ENCODE measurements around the gene MSS51. TPM values are rescaled to one million over a fixed set of nuclear protein-coding genes. Genes with fewer than 3 reads are reported as not detected.
A peak's percentile ranks its signal among the peaks of the same experiment; 100 is the strongest.

MSS51 gene
- polyA plus RNA-seq (2012; ENCODE audit: low read depth, missing spikeins): 0.80 TPM

DNA sequence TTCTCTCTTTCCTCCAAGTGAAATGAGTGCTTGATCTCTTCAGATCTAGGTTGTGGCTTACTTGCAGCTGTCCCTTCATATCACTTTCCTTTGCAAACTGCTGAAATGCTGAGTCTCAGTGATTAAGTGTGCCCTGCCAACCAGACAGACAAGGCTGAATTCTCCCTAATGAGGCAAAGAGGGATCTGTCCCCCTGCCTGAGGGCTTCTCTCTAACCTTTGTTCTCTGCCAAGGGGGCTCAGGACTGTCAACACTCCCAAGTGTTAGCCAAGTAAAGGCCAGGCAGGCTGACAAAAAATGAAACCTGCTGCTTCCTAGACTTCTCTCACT, at the start of gene MSS51:
TSS of gene MSS51 (minus strand) at position 24 of the 330 bp plus-strand sequence. CDS start 5,277 bp downstream, outside the sequence.
- DNase-seq (ENCODE audit: insufficient read length, low spot score) (no peak), FAIRE-seq (no peak)
- no peak for TF ChIP-seq POU2F2 (IDR thresholded peaks at IDR 0.05; ENCODE audit: low read depth, low read length)
- no peak for TF ChIP-seq PAX5 (IDR thresholded peaks at IDR 0.05; ENCODE audit: insufficient read depth, low read length, severe bottlenecking)
- no peak for TF ChIP-seq POLR2A (IDR thresholded peaks at IDR 0.05; ENCODE audit: low read depth, low read length)
- TF ChIP-seq SPI1 (IDR thresholded peaks at IDR 0.05; ENCODE audit: low read depth, low read length): no peak
- no peak for TF ChIP-seq POLR2AphosphoS5 (IDR thresholded peaks at IDR 0.05; ENCODE audit: low read depth, low read length)
- TF ChIP-seq TAF1 (IDR thresholded peaks at IDR 0.05; ENCODE audit: low read depth, low read length): no peak

GRCh38 chr10:73480158-73480557, 46.8 kb upstream of the MSS51 start:
- DNase-seq (ENCODE audit: insufficient read length, low spot score) (no peak), FAIRE-seq (peak; percentile 74)
- TF ChIP-seq SPI1 (IDR thresholded peaks at IDR 0.05; ENCODE audit: low read depth, low read length) (no peak), TAF1 (IDR thresholded peaks at IDR 0.05; ENCODE audit: low read depth, low read length) (no peak), POLR2A (IDR thresholded peaks at IDR 0.05; ENCODE audit: low read depth, low read length) (no peak), PAX5 (IDR thresholded peaks at IDR 0.05; ENCODE audit: insufficient read depth, low read length, severe bottlenecking) (no peak), POLR2AphosphoS5 (IDR thresholded peaks at IDR 0.05; ENCODE audit: low read depth, low read length) (no peak), POU2F2 (IDR thresholded peaks at IDR 0.05; ENCODE audit: low read depth, low read length) (no peak)

DNA sequence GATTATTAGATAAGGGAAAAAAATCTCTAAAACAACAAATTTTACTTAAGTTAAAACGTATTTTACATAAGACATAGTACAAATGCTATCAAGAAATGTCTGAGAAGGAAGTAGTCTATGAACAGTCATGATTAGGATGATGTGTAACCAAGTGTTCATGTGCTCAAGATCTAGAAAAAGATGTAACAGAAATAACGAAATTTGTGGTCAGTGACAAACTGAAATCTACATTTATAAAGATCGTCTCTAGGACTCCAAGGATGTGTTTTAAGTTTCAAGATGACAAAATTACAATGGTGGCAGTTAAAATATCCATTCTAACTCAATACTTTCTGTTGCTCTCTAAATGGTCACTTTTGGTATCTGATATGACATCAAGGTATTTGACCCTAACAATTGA, 45.3 kb upstream of the MSS51 start:
- FAIRE-seq (peak; percentile 72), DNase-seq (ENCODE audit: insufficient read length, low spot score) (no peak)
- TF ChIP-seq POLR2AphosphoS5 (IDR thresholded peaks at IDR 0.05; ENCODE audit: low read depth, low read length) (no peak), SPI1 (IDR thresholded peaks at IDR 0.05; ENCODE audit: low read depth, low read length) (no peak), PAX5 (IDR thresholded peaks at IDR 0.05; ENCODE audit: insufficient read depth, low read length, severe bottlenecking) (no peak), POU2F2 (IDR thresholded peaks at IDR 0.05; ENCODE audit: low read depth, low read length) (no peak), POLR2A (IDR thresholded peaks at IDR 0.05; ENCODE audit: low read depth, low read length) (no peak), TAF1 (IDR thresholded peaks at IDR 0.05; ENCODE audit: low read depth, low read length) (no peak)

DNA sequence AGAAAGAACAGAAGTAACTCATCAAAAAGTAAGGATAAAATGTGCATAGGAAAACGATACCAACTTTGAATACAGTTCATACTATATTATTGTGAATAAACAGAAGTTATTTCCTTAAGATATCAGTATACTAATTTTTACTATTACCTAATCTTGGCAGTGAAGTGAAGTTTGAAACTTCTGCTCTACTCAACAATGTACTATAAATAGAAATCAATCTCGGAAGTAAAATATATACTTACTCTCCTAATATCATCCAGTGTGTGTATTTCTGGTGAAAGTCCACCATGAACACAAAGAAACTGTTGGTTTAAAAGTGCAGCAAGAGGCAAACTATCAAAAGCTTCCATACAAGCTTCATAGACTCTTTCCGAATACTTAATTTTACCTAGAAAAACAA, 37.9 kb upstream of the MSS51 start:
- DNase-seq (ENCODE audit: insufficient read length, low spot score) (no peak), FAIRE-seq (no peak)
- TF ChIP-seq POU2F2 (IDR thresholded peaks at IDR 0.05; ENCODE audit: low read depth, low read length) (no peak), PAX5 (IDR thresholded peaks at IDR 0.05; ENCODE audit: insufficient read depth, low read length, severe bottlenecking) (no peak), SPI1 (IDR thresholded peaks at IDR 0.05; ENCODE audit: low read depth, low read length) (no peak), POLR2A (IDR thresholded peaks at IDR 0.05; ENCODE audit: low read depth, low read length) (no peak), TAF1 (IDR thresholded peaks at IDR 0.05; ENCODE audit: low read depth, low read length) (no peak), POLR2AphosphoS5 (IDR thresholded peaks at IDR 0.05; ENCODE audit: low read depth, low read length) (no peak)

- DNase-seq (ENCODE audit: insufficient read length, low spot score) (no peak), FAIRE-seq (peak; percentile 41)
Measured at GRCh38 chr10:73469579-73469978, 36.2 kb upstream of the MSS51 start.

GRCh38 chr10:73467206-73467605, 33.8 kb upstream of the MSS51 start:
- DNase-seq (ENCODE audit: insufficient read length, low spot score) (no peak), FAIRE-seq (no peak)
- TF ChIP-seq PAX5 (IDR thresholded peaks at IDR 0.05; ENCODE audit: insufficient read depth, low read length, severe bottlenecking): no peak

More at GRCh38 chr10:73469579-73469978, 36.2 kb upstream of the MSS51 start:
- peak; percentile 83 for TF ChIP-seq SPI1 (IDR thresholded peaks at IDR 0.05; ENCODE audit: low read depth, low read length)
- no peak for TF ChIP-seq POU2F2 (IDR thresholded peaks at IDR 0.05; ENCODE audit: low read depth, low read length)

DNA sequence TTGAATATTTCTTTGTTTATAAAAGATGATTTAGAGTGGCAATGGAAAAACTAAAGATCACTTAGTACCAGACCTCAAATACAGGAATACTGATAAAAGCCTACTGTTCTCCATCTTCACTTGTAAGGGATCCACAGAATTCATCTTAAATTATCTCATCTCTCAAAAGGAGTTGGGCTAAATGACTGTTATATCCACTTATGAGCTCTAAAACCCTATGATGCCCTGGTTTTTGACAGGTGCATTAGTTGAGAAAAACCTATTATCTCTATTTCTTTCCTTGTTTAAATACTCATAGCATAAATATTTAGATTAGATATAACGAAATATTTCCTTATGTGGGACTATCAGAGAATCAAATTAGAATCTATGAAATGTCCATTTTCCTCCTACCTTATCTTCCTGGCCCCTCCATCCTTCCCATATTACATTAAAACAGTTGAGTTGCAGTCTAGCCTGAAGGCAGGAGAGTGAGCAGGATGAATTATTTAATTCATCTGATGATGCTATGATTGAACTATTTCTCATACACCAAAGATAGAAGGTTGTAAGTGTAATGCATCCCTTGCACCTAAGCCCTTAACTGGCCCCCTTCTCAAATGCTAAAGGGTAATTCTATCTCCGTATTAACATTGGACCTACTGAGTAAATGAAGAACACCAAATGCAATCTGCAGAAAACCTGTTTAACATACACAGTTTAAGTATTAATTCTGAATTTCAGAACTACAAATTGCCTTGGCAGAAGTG, 32.8 kb upstream of the MSS51 start:
- DNase-seq (ENCODE audit: insufficient read length, low spot score): no peak
- TF ChIP-seq PAX5 (IDR thresholded peaks at IDR 0.05; ENCODE audit: insufficient read depth, low read length, severe bottlenecking): no peak
- TF ChIP-seq TAF1 (IDR thresholded peaks at IDR 0.05; ENCODE audit: low read depth, low read length): no peak
- no peak for TF ChIP-seq POLR2A (IDR thresholded peaks at IDR 0.05; ENCODE audit: low read depth, low read length)
- no peak for TF ChIP-seq SPI1 (IDR thresholded peaks at IDR 0.05; ENCODE audit: low read depth, low read length)
- no peak for TF ChIP-seq POLR2AphosphoS5 (IDR thresholded peaks at IDR 0.05; ENCODE audit: low read depth, low read length)
- TF ChIP-seq POU2F2 (IDR thresholded peaks at IDR 0.05; ENCODE audit: low read depth, low read length): no peak
- FAIRE-seq: no peak

DNA sequence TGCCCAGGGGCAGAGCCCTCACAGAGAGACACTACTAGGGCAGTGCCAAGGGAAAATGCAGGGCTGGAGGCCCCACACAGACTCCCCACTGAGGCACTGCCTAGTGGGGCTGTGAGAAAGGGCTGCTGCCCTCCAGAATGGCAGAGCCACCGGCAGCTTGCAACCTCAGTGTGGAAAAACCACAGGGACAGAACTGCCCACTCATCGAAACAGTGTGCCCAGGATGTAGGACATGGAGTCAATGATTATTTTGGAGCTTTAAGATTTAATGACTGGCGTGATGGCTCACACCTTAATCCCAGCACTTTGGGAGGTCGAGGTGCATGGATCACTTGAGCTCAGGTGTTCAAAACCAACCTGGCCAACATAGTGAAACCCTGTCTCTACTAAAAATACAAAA, 27.5 kb upstream of the MSS51 start:
- DNase-seq (ENCODE audit: insufficient read length, low spot score) (no peak), FAIRE-seq (peak; percentile 31)
- TF ChIP-seq SPI1 (IDR thresholded peaks at IDR 0.05; ENCODE audit: low read depth, low read length): no peak
- TF ChIP-seq POLR2A (IDR thresholded peaks at IDR 0.05; ENCODE audit: low read depth, low read length): no peak
- no peak for TF ChIP-seq PAX5 (IDR thresholded peaks at IDR 0.05; ENCODE audit: insufficient read depth, low read length, severe bottlenecking)
- TF ChIP-seq POU2F2 (IDR thresholded peaks at IDR 0.05; ENCODE audit: low read depth, low read length): no peak
- TF ChIP-seq POLR2AphosphoS5 (IDR thresholded peaks at IDR 0.05; ENCODE audit: low read depth, low read length): no peak
- no peak for TF ChIP-seq TAF1 (IDR thresholded peaks at IDR 0.05; ENCODE audit: low read depth, low read length)

DNA sequence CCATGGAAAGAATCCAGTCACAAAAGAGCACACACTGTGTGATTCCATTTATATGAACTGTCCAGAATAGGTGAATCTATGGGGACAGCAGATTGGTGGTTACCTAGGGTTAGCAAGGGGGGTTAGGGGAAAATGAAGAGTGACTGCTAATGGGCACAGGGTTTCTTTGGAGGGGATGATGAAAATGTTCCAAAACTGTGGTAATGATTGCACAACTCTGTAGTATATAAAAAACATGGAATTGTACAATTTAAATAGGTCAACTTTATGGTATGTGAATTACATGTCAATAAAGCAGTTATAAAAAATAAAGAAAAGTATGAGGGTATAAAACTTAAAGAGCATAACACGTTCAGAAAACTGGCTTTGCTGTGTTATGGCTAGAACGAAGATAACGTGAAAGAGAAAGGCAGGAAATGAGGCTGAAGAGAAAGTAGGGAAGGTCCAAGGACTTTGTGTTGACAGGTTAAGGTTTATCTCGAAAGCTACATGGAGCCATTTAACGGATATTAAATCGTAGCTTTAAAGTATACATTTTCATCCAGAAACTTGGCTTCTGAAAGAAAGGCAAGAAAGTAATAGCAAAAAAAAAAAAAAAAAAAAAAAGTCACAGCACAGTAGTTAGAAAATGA, 26.4 kb upstream of the MSS51 start:
- FAIRE-seq (no peak), DNase-seq (ENCODE audit: insufficient read length, low spot score) (no peak)
- TF ChIP-seq POLR2A (IDR thresholded peaks at IDR 0.05; ENCODE audit: low read depth, low read length) (no peak), PAX5 (IDR thresholded peaks at IDR 0.05; ENCODE audit: insufficient read depth, low read length, severe bottlenecking) (no peak), SPI1 (IDR thresholded peaks at IDR 0.05; ENCODE audit: low read depth, low read length) (no peak)

Data from GM12891 (cell line).